A549 treated with CpdA at 1 μM for 4 hours (cell line): Measurements from ENCODE around the gene HNF4A. TPM values are rescaled to one million over a fixed set of nuclear protein-coding genes. Genes with fewer than 3 reads are reported as not detected.

Experiments used
- total RNA-seq: library from RNA; stranded (reverse); fragments of 200-300 nt; extraction: Qiagen RNA extraction; gene quantifications from 5 replicates; pipeline ENCODE4 v1.2.3, GENCODE V29; 2022; ENCODE audit warnings: low read depth

HNF4A gene
- 11.4 to 15.6 TPM (median 12.9 TPM) in 5 replicates for total RNA-seq

GRCh38 chr20:44355498-44356352 lies at the start of gene HNF4A:
HNF4A (plus strand) TSS chr20:44355699; CDS start chr20:44355805, 106 bp downstream.

GRCh38 chr20:44310664-44311639 lies 44.5 kb upstream of the HNF4A start, which contains the start of gene FITM2:
FITM2 (minus strand) TSS chr20:44311202; CDS start chr20:44311148, 54 bp downstream.

GRCh38 chr20:44336725-44337380 lies 18.6 kb upstream of the HNF4A start, which contains the start of gene R3HDML:
R3HDML (plus strand) TSS chr20:44337043; CDS start chr20:44337158, 115 bp downstream.

GRCh38 chr20:44475694-44476560 lies 120.4 kb downstream of the HNF4A start, which contains the start of gene TTPAL:
TTPAL (plus strand) TSS chr20:44475874; CDS start chr20:44480000, 4,126 bp downstream.

Other genes starting within 250 kb of the HNF4A start
- 0.58 to 0.99 TPM (median 0.83 TPM) in 5 replicates for gene JPH2, start 168.5 kb upstream of the HNF4A start, total RNA-seq
- gene OSER1, start 144.9 kb upstream of the HNF4A start, total RNA-seq, result 45.8 to 57.0 TPM (median 53.3 TPM) in 5 replicates
- 0.16 TPM in 1 of 5 replicates, not detected in the others for gene GDAP1L1, start 108.4 kb upstream of the HNF4A start, total RNA-seq
- gene FITM2, start 44.5 kb upstream of the HNF4A start, total RNA-seq, result 7.1 to 8.5 TPM (median 7.3 TPM) in 5 replicates
- gene R3HDML, start 18.7 kb upstream of the HNF4A start, total RNA-seq, result 0.09 to 0.62 TPM (median 0.44 TPM) in 4 of 5 replicates, not detected in the other
- 11.5 to 15.2 TPM (median 13.3 TPM) in 5 replicates for gene TTPAL, start 120.2 kb downstream of the HNF4A start, total RNA-seq
- gene SERINC3, start 166.4 kb downstream of the HNF4A start, total RNA-seq, result 68.2 to 89.2 TPM (median 80.7 TPM) in 5 replicates
- gene PKIG, start 226.9 kb downstream of the HNF4A start, total RNA-seq, result 30.6 to 39.7 TPM (median 36.2 TPM) in 5 replicates